Cardiac septum (tissue), 1 donor: ENCODE data around the gene MDP1. TPM values are rescaled to one million over a fixed set of nuclear protein-coding genes. Genes with fewer than 3 reads are reported as not detected.

Experiments
- DNase-seq: peaks from one replicate; pipeline ENCODE4 v3.0.0-alpha.2; 2020; ENCODE audit warnings: low spot score
- intact Hi-C: fragments of 100-400 bp; cut with DNase I; formaldehyde crosslinking; loops from one replicate; pipeline ENCODE4 v1.14.0; 2022
- total RNA-seq: library from RNA; stranded (reverse); fragmentation: NEBNext Ultra II Directional; extraction: Animal tissue kit (Norgen Biotek cat#: 25700); gene quantifications from one replicate; pipeline ENCODE4 v1.2.1, GENCODE V29; 2021
- donor health status: DM: no; HTN: no; CAD: no.

The MDP1 gene
- total RNA-seq, 1 donor from 2014 or later, result 16.7 TPM

- no peak for DNase-seq
- intact Hi-C loops, result no loop called here
Measured at GRCh38 chr14:24171422-24172260, 44.2 kb downstream of the MDP1 start, which contains the start of gene REC8. Gene REC8, plus strand, starts transcription at chr14:24172080. Its CDS starts 473 bp downstream, at chr14:24172553.

- intact Hi-C loops, result no loop called here
Measured at GRCh38 chr14:24167469-24168114, 48.3 kb downstream of the MDP1 start.

GRCh38 chr14:24165785-24166184 is 50.1 kb downstream of the MDP1 start:
- intact Hi-C loops, result no loop called here
- no peak for DNase-seq

More at GRCh38 chr14:24167469-24168114, 48.3 kb downstream of the MDP1 start:
- no peak for DNase-seq

- intact Hi-C loops, result no loop called here
Measured at GRCh38 chr14:24164518-24164991, 51.3 kb downstream of the MDP1 start.

More at GRCh38 chr14:24164518-24164991, 51.3 kb downstream of the MDP1 start:
- no peak for DNase-seq

Other genes with a start within 250 kb of the MDP1 start
- gene DHRS4L2, start 227.1 kb downstream of the MDP1 start, total RNA-seq, result 26.2 TPM
- 0.05 TPM for gene CARMIL3, start 164.1 kb downstream of the MDP1 start, total RNA-seq
- gene CPNE6, start 144.5 kb downstream of the MDP1 start, total RNA-seq, result 1.4 TPM
- 2.2 TPM for gene PCK2, start 121.8 kb downstream of the MDP1 start, total RNA-seq
- gene DCAF11, start 101.3 kb downstream of the MDP1 start, total RNA-seq, result 54.1 TPM
- 2.4 TPM for gene NRL, start 101.1 kb downstream of the MDP1 start, total RNA-seq
- 112 TPM for gene FITM1, start 85.4 kb downstream of the MDP1 start, total RNA-seq
- 61.3 TPM for gene PSME1, start 79.9 kb downstream of the MDP1 start, total RNA-seq
- gene EMC9, start 74.5 kb downstream of the MDP1 start, total RNA-seq, result 14.6 TPM
- gene PSME2, start 69.5 kb downstream of the MDP1 start, total RNA-seq, result 49.7 TPM
- gene RNF31, start 68.6 kb downstream of the MDP1 start, total RNA-seq, result 31.3 TPM
- gene IRF9, start 54.8 kb downstream of the MDP1 start, total RNA-seq, result 44.8 TPM
- 5.7 TPM for gene REC8, start 44.0 kb downstream of the MDP1 start, total RNA-seq
- gene IPO4, start 27.2 kb downstream of the MDP1 start, total RNA-seq, result 15.7 TPM
- 19.1 TPM for gene TM9SF1, start 20.6 kb downstream of the MDP1 start, total RNA-seq
- not detected for gene TSSK4, start 10.4 kb downstream of the MDP1 start, total RNA-seq
- 30.0 TPM for gene CHMP4A, start 2.6 kb downstream of the MDP1 start, total RNA-seq
- 167 TPM for gene NEDD8, start 16.3 kb upstream of the MDP1 start, total RNA-seq
- gene GMPR2, start 16.9 kb upstream of the MDP1 start, total RNA-seq, result 33.2 TPM
- 42.3 TPM for gene TINF2, start 26.6 kb upstream of the MDP1 start, total RNA-seq
- 0.48 TPM for gene TGM1, start 47.1 kb upstream of the MDP1 start, total RNA-seq
- 13.3 TPM for gene RABGGTA, start 55.5 kb upstream of the MDP1 start, total RNA-seq
- gene DHRS1, start 83.7 kb upstream of the MDP1 start, total RNA-seq, result 8.5 TPM
- 28.3 TPM for gene NOP9, start 83.8 kb upstream of the MDP1 start, total RNA-seq
- gene CIDEB, start 91.9 kb upstream of the MDP1 start, total RNA-seq, result 2.4 TPM
- 2.2 TPM for gene LTB4R2, start 94.1 kb upstream of the MDP1 start, total RNA-seq
- gene LTB4R, start 95.4 kb upstream of the MDP1 start, total RNA-seq, result 1.8 TPM
- gene ADCY4, start 119.0 kb upstream of the MDP1 start, total RNA-seq, result 71.9 TPM
- gene RIPK3, start 123.9 kb upstream of the MDP1 start, total RNA-seq, result 3.5 TPM
- gene NFATC4, start 152.1 kb upstream of the MDP1 start, total RNA-seq, result 13.3 TPM
- 5.0 TPM for gene NYNRIN, start 182.9 kb upstream of the MDP1 start, total RNA-seq
- gene CBLN3, start 213.6 kb upstream of the MDP1 start, total RNA-seq, result 1.2 TPM
- gene KHNYN, start 213.9 kb upstream of the MDP1 start, total RNA-seq, result 23.5 TPM
- gene SDR39U1, start 226.7 kb upstream of the MDP1 start, total RNA-seq, result 58.5 TPM